ENCODE data around the gene PTPRN2.

Gene PTPRN2

DNA sequence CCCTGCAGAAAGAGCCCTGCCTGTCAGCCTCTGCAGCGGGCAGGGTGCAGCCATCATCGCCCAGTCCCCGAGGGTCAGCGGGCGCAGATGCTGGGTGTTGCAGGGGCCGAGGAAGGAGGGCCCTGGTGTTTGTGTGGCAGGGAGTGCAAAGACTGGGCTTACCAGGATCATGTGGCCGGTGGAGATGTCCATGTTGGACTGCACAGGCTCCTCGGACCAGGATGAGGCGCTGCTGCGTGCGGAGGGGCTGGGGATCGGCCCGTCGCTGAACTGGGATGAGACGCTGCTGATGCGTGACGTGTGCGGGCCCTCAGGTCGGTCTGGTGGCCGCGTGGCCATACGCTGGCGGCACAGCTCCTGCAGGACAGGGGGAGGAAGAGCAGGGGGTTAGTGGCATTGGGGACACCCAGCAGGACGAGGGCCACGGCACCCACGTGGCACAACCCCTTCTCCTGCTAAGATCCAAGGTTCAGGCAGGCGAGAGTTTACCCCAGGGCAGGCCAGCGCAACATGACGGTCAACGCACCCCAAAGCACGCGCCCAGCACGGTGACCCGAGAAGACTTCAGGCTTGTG, 931.3 kb downstream of the PTPRN2 start:
- DNase-seq = no peak

DNA sequence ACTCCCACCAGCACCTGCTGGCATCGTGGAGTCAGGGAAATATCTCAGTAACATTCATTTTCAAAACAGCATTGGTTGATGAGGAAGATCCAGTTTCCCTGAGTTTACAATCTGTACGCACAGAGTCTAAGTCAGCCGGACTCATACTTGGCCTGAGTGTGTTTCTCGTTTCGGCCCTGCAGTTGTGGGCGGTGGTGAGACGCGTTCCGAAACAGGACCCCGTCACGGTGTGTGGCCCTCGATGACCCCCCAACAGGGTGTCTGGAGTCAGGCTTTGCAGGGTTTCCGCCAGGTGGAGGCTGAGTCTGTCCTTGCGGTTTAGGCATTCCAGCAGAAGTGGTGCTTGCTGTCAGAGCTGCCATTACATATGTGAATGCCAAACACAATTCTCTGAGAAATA, 933.3 kb downstream of the PTPRN2 start:
- no peak for DNase-seq

DNA sequence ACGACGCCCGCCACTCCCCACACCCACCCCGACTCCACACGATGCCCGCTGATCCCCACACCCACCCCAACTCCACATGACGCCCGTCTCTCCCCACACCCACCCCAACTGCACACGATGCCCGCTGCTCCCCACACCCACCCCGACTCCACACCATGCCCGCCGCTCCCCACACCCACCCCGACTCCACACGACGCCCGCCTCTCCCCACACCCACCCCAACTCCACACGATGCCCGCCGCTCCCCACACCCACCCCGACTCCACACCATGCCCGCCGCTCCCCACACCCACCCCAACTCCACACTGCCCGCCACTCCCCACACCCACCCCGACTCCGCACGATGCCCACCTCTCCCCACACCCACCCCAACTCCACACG, 933.8 kb downstream of the PTPRN2 start:
- DNase-seq = no peak

DNA sequence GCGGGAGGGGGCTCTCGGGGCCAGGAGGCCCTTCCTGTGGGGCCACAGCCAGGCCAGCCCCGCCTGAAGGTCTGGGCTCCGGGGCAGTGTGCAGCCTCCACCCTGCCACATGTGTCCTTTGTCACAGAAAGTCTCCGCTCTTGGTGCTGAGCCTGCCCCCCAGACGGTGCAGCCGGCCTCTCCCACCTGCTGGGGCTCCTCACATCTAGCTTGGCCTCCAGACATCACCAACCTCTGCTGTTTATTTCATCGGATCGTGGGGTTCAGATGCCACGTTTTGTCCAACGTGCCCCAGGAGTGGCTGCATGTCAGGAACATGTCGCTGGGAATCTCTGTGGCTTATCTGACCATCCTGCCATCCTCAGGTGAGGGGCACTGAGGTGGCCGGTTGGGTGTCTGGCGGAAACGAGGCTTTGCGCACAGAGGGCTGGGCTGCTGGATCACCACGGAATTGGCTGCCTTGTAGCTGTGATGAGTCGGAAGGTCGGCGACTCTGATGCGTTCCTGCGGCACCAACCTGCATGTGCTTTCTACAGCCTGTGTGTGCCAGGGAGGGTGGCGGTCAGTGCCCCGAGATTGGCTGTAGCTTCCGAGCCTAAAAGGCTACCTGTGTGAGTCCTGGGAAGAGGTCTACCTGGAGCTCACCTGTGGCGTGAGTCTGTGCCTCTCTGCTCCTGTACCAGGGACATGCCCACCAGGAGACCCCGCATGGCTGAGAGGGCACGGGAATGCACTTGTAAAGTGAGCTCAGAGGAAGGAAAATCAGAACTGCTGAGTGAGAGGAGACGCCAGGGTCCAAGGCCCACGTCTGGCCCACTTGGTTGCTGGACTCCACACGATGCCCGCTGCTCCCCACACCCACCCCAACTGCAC, 934.4 kb downstream of the PTPRN2 start:
- DNase-seq = no peak

DNA sequence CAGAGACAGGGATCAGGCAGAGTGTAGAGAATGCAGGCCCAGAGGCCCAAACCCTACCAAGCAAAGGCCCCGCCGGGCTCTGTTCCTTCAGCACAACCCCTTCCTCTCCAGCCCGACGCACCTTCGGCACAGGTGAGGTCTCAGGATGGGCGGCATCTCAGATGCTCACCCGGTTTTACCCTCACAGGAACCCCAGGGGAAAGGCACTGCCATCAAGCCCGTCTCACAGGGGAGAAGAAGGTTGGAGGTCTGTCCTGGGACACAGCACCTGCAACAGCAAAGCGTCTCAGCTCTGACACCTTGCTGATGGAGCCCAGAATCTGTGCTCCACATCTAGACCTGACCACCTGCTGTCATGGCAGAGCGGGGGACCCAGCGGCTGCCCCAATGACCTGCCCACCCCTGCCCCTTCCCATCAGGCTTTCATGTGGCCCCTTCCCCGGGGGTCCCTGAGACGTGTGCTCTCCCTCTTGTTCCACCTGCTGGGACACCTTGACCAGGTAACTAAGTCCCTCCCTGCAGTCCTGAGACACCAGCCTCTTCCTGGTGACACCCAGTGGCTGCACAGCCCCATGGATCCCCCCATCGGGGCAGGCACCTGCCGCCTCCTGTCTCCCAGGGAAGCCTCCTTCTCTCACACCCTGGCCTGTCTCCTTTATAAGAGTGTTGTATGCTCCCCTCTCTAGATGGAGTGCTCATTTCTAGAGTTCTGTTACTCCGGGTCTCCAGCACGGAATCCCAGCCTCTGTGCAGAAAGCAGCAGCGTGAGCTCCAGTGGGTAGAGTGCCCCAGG, 935.3 kb downstream of the PTPRN2 start:
- no peak for DNase-seq

DNA sequence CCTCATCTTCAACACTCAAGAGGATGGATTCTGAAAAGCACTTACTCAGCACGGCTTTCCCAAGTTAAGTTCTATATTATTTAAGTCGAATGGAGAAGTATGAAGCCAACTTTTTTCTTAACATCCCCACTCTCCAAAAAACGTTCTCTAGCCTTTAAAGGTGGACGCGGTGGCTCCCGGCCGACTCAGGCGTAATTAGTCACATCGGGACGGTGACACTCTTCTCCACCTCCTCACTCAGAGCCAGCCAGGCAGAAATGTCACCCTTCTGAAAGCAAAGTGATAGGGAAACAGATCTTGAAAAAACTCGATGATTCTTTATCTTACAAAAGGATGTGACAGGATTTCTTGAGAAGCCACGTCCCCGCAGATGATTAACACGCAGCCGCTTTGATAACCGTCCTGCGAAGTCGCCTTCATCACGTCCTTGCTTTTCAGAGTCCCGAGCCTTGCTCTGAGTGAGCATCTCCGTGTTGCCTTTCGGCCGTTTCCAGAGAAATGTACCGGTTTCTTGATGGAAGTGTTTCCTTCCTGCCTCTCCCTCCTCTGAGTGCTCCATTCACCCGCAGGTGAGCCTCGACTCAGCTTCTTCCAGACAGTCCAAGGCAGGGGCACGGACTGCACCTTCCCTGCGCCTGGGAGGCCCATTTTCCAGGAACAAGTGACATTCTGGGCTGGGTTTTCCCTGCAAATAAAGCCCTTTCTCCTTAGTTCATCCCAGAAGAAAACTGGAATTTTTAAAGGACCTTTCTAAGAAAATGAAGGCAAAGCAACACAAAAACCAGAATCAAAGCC, 936.1 kb downstream of the PTPRN2 start:
- no peak for DNase-seq

DNA sequence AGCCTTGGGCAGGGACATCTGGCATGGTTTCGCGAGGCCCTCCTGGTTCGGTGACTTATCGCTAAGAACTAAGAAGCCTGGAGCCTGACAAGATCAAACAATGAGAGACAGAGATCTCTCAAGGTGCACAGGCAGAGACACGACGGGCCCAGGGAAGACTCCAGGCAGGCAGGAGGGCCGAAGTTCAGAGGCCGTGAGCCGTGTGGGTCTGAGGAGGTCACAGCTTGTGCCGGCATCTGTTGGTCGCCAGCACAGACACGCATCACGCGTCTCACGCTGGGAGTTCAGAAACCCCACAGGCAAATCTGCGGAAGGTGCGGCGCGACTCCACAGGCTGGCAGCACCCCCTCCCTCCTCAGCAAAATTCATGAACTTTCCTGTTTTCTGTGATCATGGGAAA, 936.8 kb downstream of the PTPRN2 start:
- DNase-seq = no peak

DNA sequence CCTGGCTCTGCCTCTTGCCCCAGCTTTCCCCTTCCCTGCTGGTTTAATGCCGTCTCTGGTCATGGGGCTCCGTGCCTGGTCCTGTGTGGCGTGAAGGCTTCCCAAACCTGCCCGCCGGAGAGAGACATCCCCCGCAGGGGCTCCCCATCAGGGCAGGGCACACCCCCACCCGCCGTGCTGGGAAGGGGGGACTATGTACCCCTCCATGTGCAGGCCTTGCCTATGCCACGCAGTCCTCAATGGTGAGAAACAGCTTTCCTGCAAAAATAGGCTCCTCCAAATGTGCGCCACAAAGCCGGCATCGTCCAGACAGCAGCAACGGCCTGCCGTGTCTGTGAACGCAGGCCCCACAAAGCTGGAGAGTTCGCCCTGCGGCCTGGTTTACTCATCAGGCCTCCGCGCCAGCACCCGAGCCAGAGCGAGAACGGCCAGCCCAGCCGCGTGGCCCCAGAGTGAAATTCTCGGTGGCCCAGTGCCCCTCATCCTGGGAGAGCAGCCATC, 937.4 kb downstream of the PTPRN2 start:
- DNase-seq = no peak

DNA sequence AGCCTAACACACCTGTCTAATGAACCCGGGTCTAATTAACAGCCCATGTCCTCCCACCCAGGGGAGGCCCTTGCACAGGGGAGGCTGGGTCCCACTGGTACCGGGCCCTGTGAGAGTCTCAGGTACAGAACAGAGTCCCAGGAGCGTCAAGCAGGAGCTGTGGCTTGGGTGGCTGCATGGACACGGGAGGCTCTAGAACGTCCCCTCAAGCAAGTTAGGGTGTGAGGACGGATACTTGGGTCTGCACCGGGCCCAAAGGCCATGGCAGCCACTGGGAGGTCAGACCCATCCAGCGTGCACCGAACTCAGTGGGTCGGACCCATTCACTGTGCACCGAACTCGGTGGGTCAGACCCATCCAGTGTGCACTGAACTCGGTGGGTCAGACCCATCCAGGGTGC, 941.1 kb downstream of the PTPRN2 start:
- DNase-seq = no peak

DNA sequence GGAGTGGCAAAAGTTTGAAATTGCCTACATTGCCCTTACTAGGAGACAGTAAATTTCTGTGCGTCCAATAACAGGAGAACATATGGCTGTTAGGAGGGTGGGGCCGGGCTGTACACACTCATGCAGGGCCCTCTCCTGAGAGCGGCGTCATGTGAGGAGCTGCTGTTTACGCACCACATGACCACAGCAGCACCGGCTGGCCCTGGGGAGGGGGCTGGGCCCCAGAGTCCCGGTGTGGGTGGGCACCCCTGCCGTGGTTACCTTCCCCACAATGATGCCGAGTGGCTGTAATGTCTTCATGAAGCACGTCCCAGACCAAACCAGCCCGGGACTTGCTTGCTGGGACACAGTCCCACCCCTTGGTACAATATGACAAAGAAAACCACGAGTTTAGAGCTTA, 942.1 kb downstream of the PTPRN2 start:
- DNase-seq = no peak

DNA sequence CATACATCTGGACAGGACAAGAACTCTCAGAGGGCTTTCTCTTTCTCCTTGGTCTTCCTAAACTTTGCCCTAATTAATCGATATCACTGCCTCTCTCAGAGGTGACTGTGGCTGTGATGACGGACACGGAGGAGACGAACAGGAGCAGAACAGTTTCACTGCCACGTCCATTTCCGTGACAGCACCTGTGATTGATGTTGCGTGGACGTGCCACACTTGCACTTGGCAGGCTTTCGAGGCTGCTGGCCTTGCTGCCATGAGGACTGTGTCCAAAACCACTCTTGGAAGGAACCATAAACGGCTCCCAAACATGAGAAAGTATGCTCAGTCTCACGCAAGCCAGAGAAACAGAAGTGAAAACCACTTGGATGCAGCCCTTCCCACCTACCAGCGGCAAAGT, 942.7 kb downstream of the PTPRN2 start:
- DNase-seq = no peak

DNA sequence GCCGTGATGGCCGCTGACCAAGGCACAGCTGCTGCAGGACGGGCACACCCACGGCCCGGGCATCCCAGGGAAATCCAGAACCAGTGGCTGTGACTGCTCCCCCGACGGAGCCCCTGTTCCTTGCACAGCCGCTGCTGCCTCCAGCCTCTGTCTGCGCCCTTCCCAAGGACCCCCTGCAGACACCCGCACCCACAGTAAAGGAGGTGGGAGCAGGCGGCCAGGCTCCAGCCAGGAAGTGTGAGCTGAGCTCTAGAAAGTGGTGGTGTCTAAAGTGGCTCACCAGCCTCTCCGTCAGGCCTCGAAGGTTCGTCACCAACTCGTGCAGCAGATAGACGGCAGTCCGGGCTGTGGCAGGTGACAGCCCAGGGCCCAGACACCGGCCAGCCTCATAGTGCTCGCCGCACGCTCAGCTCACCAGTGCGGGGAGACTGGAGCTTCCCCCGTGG, 944.1 kb downstream of the PTPRN2 start:
- DNase-seq = no peak

DNA sequence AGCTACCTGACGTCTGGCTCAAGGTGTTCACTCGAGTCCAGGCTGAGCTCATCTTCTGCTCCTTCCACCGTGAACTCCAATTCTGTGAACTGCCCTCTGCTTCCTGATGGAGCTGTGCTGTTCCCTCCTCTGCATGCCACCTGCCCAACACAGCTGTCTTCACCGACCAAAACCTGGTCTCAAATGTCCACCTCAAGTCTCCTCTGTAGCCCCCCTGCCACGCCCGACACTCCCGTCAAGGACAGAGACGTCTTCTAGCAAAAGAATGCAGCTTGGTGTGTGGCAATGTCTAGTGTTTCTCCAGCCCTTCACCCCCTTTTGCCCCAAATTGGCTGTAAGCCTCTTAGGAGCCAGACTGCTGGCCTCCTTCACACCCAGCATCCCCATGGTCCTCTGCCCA, 945.8 kb downstream of the PTPRN2 start:
- no peak for DNase-seq

DNA sequence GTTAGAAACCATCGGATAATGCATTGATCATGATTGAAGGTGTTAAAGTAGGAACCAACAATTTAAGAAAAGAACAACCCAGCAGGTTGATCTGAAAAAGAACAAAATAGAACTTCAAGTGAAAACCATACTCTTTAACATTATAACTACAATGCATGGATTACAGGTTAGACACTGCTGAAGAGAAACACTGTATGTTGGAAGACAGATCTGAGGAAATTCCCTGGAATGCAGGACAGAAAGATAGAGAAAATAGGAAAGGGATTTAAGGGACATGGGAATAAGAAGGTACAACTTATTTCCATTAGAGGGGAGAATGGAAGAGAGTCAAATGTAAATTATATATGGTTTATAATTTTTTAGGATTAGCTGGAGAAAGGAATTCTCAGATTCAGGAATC, 947.5 kb downstream of the PTPRN2 start:
- no peak for DNase-seq

DNA sequence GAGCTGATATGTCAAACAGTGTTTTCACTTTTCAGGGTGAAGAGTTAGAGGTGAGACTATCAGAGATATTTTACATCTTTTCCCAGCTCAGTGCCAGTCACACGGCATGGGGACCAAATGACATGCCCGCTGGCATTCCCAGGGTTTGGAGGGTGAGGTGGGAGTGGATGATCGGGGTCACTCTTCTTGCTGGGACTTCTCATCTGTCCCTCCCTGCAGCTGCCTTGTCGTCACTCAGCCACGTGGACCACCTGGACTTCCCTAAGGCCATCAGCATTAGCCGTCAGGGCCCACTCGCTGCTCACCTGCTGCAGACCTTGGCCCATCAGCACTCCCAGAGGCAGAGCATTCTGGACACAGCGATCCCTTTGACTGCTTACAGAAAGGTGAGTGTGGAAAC, 949.1 kb downstream of the PTPRN2 start:
- no peak for DNase-seq

DNA sequence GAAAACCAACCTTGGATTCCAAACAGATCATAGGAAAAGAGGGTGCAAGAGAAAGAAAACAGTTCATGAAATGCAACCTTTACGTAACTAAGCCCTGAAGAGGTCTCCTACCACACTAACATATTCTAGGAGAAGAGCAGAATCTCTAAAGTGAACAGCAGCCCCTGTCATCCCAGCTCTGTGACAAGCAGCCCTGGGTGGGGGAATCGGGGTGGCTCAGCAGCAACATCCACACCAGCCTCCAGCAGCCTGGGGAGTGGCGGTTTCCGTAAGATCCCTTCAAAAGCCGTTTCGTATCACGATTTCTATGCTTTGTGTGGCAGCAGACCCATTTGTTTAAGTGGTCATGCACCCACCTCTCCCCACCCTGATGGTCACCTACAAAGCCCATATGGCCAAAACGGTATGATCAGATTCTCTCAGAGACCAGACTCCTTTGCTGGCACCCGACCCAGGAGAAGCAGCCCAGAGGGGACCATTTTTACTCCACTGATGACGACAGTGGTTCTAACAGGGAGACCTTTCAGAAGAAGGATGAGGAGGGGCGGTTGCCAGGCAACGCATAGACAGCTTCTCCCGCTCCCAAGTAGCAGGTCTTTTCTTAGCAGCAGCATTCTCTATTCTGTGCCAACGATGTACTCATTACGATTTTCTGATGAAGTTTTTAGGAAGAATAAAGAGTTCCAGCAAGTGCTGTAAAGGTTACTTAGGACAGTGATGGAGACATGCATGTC, 950.2 kb downstream of the PTPRN2 start:
- no peak for DNase-seq

DNA sequence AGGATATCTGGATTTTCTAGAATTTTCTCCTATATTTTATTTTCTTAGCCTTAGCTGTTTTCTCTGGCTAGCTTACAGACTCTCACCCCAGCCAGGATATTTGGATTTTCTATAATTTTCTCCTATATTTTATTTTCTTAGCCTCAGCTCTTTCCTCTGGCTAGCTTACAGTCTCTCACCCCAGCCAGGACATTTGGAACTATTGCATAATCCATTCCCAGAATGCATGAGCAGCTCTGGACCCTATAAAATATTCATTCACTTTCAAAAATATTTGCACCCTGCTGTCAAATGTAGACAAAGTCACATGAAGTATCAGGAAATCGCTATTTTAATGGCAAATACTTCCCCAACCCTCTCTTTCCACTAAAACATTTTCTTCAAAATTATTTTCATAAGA, 952.0 kb downstream of the PTPRN2 start:
- DNase-seq = no peak

DNA sequence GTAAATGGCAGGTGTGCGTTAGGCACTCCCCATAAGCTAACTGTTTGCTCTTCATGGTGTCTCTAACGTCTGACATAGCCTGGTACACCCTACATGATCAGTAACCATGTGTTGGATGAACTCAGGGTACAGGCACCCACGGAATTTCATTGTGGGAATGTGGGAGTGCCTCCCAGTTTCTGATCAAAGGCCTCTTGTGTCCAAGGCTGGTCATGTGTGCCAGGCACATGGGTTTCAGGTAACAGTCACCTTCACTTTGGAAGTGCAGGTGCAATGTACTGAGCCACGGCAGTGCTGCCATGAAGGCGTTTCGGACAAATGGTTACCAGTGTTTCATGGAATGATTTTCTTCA, 952.5 kb downstream of the PTPRN2 start:
- no peak for DNase-seq

DNA sequence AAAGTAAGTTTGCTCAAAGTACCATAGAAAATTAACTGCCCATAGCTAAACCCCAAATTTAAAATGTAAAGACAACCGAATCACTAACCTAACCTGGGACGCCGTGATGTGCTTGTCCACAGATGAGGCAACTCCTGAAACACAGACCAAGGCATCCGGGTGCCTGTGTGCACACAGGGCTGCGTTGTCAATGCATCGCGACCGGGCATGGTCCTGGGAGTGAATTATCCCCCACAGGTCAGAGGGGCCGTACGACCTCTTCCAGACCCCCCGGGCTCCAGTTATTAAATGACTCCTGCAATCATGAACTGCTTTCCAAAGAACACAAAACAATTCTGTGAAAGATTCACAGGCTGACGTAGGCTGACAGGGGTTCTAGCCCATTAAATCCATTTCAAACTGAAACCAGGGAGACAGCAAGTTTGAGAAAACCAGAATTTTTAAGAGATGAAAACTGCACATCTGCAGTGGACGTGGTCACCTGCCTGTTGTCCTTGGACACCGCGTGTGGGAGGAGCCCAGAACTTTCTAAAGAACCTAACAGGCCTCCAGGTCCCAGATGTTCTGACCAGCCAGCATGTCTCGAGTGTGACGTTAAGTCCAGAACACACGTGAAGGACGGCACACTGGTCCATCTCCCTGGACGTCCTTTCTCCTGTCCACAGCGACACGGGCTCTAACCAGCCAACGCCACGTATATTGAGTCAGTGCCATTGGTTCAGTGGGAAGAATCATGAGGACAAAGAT, 953.0 kb downstream of the PTPRN2 start:
- DNase-seq = no peak

DNA sequence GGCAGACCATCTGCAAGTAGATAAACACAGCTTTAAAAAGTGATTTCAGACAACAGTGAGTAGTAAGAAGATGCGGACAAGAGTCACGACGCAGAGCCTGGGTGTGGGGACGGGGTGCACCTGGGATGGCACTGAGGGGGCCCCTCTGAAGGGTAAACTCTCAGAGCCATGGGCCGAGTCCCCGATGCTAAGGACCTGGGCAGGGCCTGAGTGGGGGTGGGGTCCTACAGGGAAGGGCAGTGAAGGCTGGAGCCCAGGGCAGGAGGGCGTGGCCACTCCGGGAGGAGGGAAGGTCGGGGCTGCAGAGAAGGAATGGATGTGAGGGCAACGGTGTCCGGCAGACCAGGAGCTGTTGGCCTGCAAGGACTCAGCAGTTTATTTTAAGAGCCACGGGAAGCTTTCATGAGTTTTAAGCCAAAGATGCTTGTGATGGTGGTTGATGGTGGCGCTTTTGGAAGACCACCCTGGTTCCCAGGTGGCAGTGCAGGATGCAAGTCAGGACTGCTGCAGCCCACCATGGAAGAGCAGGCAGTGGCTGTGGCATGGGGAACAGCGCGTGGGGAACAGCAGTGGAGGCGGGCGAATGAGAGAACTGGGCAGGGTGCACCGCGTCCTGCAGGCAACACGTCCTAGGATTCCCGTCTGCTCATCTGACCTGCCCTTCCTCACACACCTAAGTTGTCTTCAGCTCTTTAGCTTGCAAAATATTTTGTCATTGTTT, 954.0 kb downstream of the PTPRN2 start:
- DNase-seq = no peak
